Neural crest cell (in vitro differentiated cells): ENCODE results near the gene UBL4B. TPM values are rescaled to one million over a fixed set of nuclear protein-coding genes. Genes with fewer than 3 reads are reported as not detected.

Experiments
- DNase-seq: peaks from one replicate; pipeline ENCODE4 v3.0.0; 2021; ENCODE audit warnings: low read depth, mixed read lengths, low spot score
- H3K27ac Mint-ChIP-seq: one replicate; pipeline ENCODE4 v1.8.0; 2021; ENCODE audit warnings: mild to moderate bottlenecking, mixed read lengths; ENCODE audit not compliant: unreplicated experiment
- H3K27me3 Mint-ChIP-seq: 2 replicates; pipeline ENCODE4 v1.8.0; 2021; ENCODE audit warnings: low read depth, mild to moderate bottlenecking, mixed read lengths
- H3K36me3 Mint-ChIP-seq: 2 replicates; pipeline ENCODE4 v1.8.0; 2021; ENCODE audit warnings: low read depth, mild to moderate bottlenecking, mixed read lengths
- H3K4me1 Mint-ChIP-seq: 2 replicates; pipeline ENCODE4 v1.8.0; 2021; ENCODE audit warnings: mixed read lengths
- H3K4me3 Mint-ChIP-seq: one replicate; pipeline ENCODE4 v1.8.0; 2021; ENCODE audit warnings: mild to moderate bottlenecking, mixed read lengths
- H3K9me3 Mint-ChIP-seq: 2 replicates; pipeline ENCODE4 v1.8.0; 2021; ENCODE audit warnings: mixed read lengths
- CTCF ChIP-seq: fragments of 200-600 bp; sonication (generic); conservative IDR thresholded peaks from 2 replicates; pipeline ENCODE4 v1.5.0; 2021; ENCODE audit warnings: antibody characterized with exemption, mild to moderate bottlenecking
- total RNA-seq: library from RNA; stranded (reverse); gene quantifications from 2 replicates; pipeline ENCODE4 v1.2.1, GENCODE V29; 2021

UBL4B gene
- total RNA-seq, 1 donor from 2014 or later: not detected

GRCh38 chr1:110132682-110133081, 20.4 kb downstream of the UBL4B start:
- H3K27ac Mint-ChIP-seq: no peak overlapping the region
- H3K36me3 Mint-ChIP-seq: no peaks in the 10 kb centered on the region
- no peaks in the 10 kb centered on the region for H3K9me3 Mint-ChIP-seq
- peaks cover 63% of the 10 kb centered on the region for H3K27me3 Mint-ChIP-seq
- peaks cover 21% of the 10 kb centered on the region for H3K4me1 Mint-ChIP-seq
- H3K4me3 Mint-ChIP-seq: no peak overlapping the region
- no peak for TF ChIP-seq CTCF
- DNase-seq: no peak

GRCh38 chr1:110133436-110133835, 21.2 kb downstream of the UBL4B start:
- DNase-seq: no peak
- Mint-ChIP-seq H3K9me3 (no peaks in the 10 kb centered on the region), H3K4me1 (peaks cover 23% of the 10 kb centered on the region), H3K4me3 (no peak overlapping the region), H3K27ac (no peak overlapping the region), H3K27me3 (peaks cover 66% of the 10 kb centered on the region), H3K36me3 (no peaks in the 10 kb centered on the region)
- no peak for TF ChIP-seq CTCF

- peaks cover 67% of the 10 kb centered on the region for H3K27me3 Mint-ChIP-seq
- no peak for TF ChIP-seq CTCF
- H3K4me3 Mint-ChIP-seq: no peak overlapping the region
- no peak overlapping the region for H3K27ac Mint-ChIP-seq
- peaks cover 23% of the 10 kb centered on the region for H3K4me1 Mint-ChIP-seq
- H3K9me3 Mint-ChIP-seq: no peaks in the 10 kb centered on the region
- H3K36me3 Mint-ChIP-seq: no peaks in the 10 kb centered on the region
- DNase-seq: no peak
Observed at GRCh38 chr1:110134050-110134595, 21.9 kb downstream of the UBL4B start.

- TF ChIP-seq CTCF: no peak
- peaks cover 2% of the 10 kb centered on the region for H3K9me3 Mint-ChIP-seq
- no peak for DNase-seq
- H3K4me1 Mint-ChIP-seq: peaks cover 23% of the 10 kb centered on the region
- H3K27me3 Mint-ChIP-seq: peaks cover 65% of the 10 kb centered on the region
- no peak overlapping the region for H3K27ac Mint-ChIP-seq
- H3K36me3 Mint-ChIP-seq: no peaks in the 10 kb centered on the region
- H3K4me3 Mint-ChIP-seq: no peak overlapping the region
Observed at GRCh38 chr1:110135246-110135645, 23.0 kb downstream of the UBL4B start.

GRCh38 chr1:110135666-110136065, 23.4 kb downstream of the UBL4B start:
- Mint-ChIP-seq H3K4me3 (no peak overlapping the region), H3K36me3 (no peaks in the 10 kb centered on the region), H3K4me1 (peaks cover 23% of the 10 kb centered on the region), H3K9me3 (peaks cover 3% of the 10 kb centered on the region), H3K27me3 (peaks cover 64% of the 10 kb centered on the region), H3K27ac (no peak overlapping the region)
- DNase-seq: no peak
- no peak for TF ChIP-seq CTCF
